HL-60 (cell line): Measurements from ENCODE around the gene ZBTB44.

ENCODE experiments used
- CTCF ChIP-seq: IDR thresholded peaks from one replicate; pipeline ENCODE4 v1.5.1; 2011; ENCODE audit warnings: low read length, control low read depth, inconsistent platforms; ENCODE audit not compliant: insufficient read depth
- GABPA ChIP-seq: IDR thresholded peaks from 2 replicates; pipeline ENCODE4 v1.6.1; 2012; ENCODE audit warnings: low read depth
- POLR2AphosphoS5 ChIP-seq: IDR thresholded peaks from 2 replicates; pipeline ENCODE4 v1.6.1; 2012; ENCODE audit warnings: low read depth
- REST ChIP-seq: IDR thresholded peaks from 2 replicates; pipeline ENCODE4 v1.6.1; 2012; ENCODE audit warnings: low read depth; ENCODE audit not compliant: insufficient replicate concordance
- SPI1 ChIP-seq: IDR thresholded peaks from 2 replicates; pipeline ENCODE4 v1.6.1; 2012; ENCODE audit warnings: low read depth, mild to moderate bottlenecking, borderline replicate concordance

- TF ChIP-seq CTCF (no peak), REST (no peak), SPI1 (no peak), POLR2AphosphoS5 (no peak), GABPA (no peak)
Measured at GRCh38 chr11:130223291-130223971, 91.3 kb downstream of the ZBTB44 start.
